ENCODE results near the gene SFXN3.

DNA sequence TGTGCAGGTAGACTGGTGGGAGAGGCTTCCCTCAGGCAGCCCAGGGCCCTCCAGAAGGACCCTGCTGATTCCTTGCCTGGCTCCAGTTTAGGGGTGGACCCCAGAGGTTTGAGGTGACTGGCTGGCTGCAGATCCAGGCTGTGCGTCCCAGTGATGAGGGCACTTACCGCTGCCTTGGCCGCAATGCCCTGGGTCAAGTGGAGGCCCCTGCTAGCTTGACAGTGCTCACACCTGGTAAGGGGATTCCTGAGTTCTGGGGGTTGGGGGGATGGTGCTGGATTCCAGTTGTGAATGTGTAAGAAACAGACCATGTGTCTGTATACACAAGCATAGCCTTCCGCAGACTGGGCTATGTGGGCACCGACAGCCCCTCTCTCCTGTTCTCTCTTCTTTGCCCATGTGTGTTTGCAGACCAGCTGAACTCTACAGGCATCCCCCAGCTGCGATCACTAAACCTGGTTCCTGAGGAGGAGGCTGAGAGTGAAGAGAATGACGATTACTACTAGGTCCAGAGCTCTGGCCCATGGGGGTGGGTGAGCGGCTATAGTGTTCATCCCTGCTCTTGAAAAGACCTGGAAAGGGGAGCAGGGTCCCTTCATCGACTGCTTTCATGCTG lies 33.5 kb downstream of the SFXN3 start:
- TF ChIP-seq PML (IDR thresholded peaks at IDR 0.05; ENCODE audit: low read length) (no peak), CHD1 (IDR thresholded peaks at IDR 0.05; ENCODE audit: low read depth, low read length) (no peak)
- TF ChIP-seq, protein P1, sequence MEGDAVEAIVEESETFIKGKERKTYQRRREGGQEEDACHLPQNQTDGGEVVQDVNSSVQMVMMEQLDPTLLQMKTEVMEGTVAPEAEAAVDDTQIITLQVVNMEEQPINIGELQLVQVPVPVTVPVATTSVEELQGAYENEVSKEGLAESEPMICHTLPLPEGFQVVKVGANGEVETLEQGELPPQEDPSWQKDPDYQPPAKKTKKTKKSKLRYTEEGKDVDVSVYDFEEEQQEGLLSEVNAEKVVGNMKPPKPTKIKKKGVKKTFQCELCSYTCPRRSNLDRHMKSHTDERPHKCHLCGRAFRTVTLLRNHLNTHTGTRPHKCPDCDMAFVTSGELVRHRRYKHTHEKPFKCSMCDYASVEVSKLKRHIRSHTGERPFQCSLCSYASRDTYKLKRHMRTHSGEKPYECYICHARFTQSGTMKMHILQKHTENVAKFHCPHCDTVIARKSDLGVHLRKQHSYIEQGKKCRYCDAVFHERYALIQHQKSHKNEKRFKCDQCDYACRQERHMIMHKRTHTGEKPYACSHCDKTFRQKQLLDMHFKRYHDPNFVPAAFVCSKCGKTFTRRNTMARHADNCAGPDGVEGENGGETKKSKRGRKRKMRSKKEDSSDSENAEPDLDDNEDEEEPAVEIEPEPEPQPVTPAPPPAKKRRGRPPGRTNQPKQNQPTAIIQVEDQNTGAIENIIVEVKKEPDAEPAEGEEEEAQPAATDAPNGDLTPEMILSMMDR (IDR thresholded peaks at IDR 0.05 in 2 of 3, conservative IDR thresholded peaks at IDR 0.05 in 1 of 3; ENCODE audit: control insufficient read depth in 2 of 3, extremely low read depth in 1 of 3, insufficient read depth in 1 of 3, low read depth in 3 of 3, low read length in 3 of 3), result no peak
